ENCODE measurements around the gene RARA. TPM values are rescaled to one million over a fixed set of nuclear protein-coding genes. Genes with fewer than 3 reads are reported as not detected.

The RARA gene
- total and polyA plus RNA-seq, 2 donors (not counting 1 experiment from before 2014, with no cell fraction given): 7.0 to 7.8 TPM

- Histone ChIP-seq H4K20me1 (ENCODE audit: control insufficient read depth, extremely low read depth, insufficient read depth, low read length) (no peaks in the 10 kb centered on the region), H3K9ac (ENCODE audit: insufficient read depth, low read length) (no peak overlapping the region), H3K9me3 (ENCODE audit: control insufficient read depth, insufficient read depth, low read depth, low read length) (no peaks in the 10 kb centered on the region), H3K27ac (ENCODE audit: insufficient read depth, low read length) (no peak overlapping the region), H3K27me3 (ENCODE audit: control insufficient read depth, insufficient read depth, low read length) (no peaks in the 10 kb centered on the region), H3K4me1 (ENCODE audit: control insufficient read depth, extremely low read depth, insufficient read depth, low read length) (peaks cover 69% of the 10 kb centered on the region), H3K36me3 (ENCODE audit: control insufficient read depth, insufficient read depth, low read length) (peaks cover 2% of the 10 kb centered on the region), H3K4me3 (replicated peaks in 1 of 4; ENCODE audit: control extremely low read depth in 1 of 4, insufficient read depth in 1 of 4, low read depth in 3 of 4, low read length in 4 of 4) (no peak overlapping the region), H3K79me2 (ENCODE audit: control insufficient read depth, insufficient read depth, low read length) (peaks cover 58% of the 10 kb centered on the region), H2AFZ (ENCODE audit: low read length) (no peak overlapping the region), H3K4me2 (ENCODE audit: extremely low read depth, insufficient read depth, low read length) (peak overlapping the region; percentile 13)
- TF ChIP-seq CTCF (conservative IDR thresholded peaks at IDR 0.05 in 1 of 2, IDR thresholded peaks at IDR 0.05 in 1 of 2; ENCODE audit: low read depth in 1 of 2, low read length in 2 of 2): no peak
- no peak for TF ChIP-seq EZH2 (IDR thresholded peaks at IDR 0.05; ENCODE audit: low read length, missing control alignments)
- DNase-seq (ENCODE audit: low read depth in 2 of 2): peak in 1 of 2 donors; percentile 42
These were observed 18.9 kb downstream of the RARA start for GRCh38 chr17:40327735-40328385.

- no peak for DNase-seq (ENCODE audit: low read depth in 2 of 2)
- H3K4me1 ChIP-seq (ENCODE audit: control insufficient read depth, extremely low read depth, insufficient read depth, low read length): peaks cover 64% of the 10 kb centered on the region
These were observed 19.4 kb downstream of the RARA start for GRCh38 chr17:40328386-40328766.

More at GRCh38 chr17:40328386-40328766, 19.4 kb downstream of the RARA start:
- no peaks in the 10 kb centered on the region for H3K9me3 ChIP-seq (ENCODE audit: control insufficient read depth, insufficient read depth, low read depth, low read length)
- peaks cover 53% of the 10 kb centered on the region for H3K79me2 ChIP-seq (ENCODE audit: control insufficient read depth, insufficient read depth, low read length)
- H2AFZ ChIP-seq (ENCODE audit: low read length): no peak overlapping the region
- no peaks in the 10 kb centered on the region for H4K20me1 ChIP-seq (ENCODE audit: control insufficient read depth, extremely low read depth, insufficient read depth, low read length)
- no peak overlapping the region for H3K4me2 ChIP-seq (ENCODE audit: extremely low read depth, insufficient read depth, low read length)
- no peak overlapping the region for H3K4me3 ChIP-seq (replicated peaks in 1 of 4; ENCODE audit: control extremely low read depth in 1 of 4, insufficient read depth in 1 of 4, low read depth in 3 of 4, low read length in 4 of 4)
- H3K27ac ChIP-seq (ENCODE audit: insufficient read depth, low read length): no peak overlapping the region
- H3K36me3 ChIP-seq (ENCODE audit: control insufficient read depth, insufficient read depth, low read length): peaks cover 2% of the 10 kb centered on the region
- no peak overlapping the region for H3K9ac ChIP-seq (ENCODE audit: insufficient read depth, low read length)
- no peaks in the 10 kb centered on the region for H3K27me3 ChIP-seq (ENCODE audit: control insufficient read depth, insufficient read depth, low read length)
- TF ChIP-seq EZH2 (IDR thresholded peaks at IDR 0.05; ENCODE audit: low read length, missing control alignments): no peak
- TF ChIP-seq CTCF (conservative IDR thresholded peaks at IDR 0.05 in 1 of 2, IDR thresholded peaks at IDR 0.05 in 1 of 2; ENCODE audit: low read depth in 1 of 2, low read length in 2 of 2): no peak

Measured in fibroblast of lung (primary cell).